Measurements from ENCODE around the gene TTF2. TPM values are rescaled to one million over a fixed set of nuclear protein-coding genes. Genes with fewer than 3 reads are reported as not detected.

TTF2 gene
- polyA plus RNA-seq, 1 donor (not counting 4 experiments of a cell fraction or from before 2014, with no cell fraction given), result 23.0 TPM

DNA sequence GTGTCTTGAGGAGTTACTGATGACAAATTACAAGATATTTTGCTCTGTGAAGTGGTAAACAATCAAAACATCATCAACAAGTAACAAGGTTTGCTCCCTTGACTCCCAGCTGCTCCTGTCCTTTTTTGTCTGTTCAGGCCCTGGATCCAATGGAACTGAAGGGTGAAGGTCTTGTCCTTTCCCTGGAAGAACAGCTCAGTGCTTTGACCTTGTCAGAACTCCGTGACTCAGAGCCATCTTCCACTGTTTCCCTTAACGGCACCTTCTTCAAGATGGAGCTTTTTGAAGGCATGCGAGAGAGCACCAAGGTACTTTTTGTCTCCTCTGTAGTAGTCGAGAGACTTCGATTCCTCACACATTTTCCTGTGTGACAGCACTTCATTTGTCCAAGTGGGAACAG is 32.5 kb downstream of the TTF2 start:
- no peak for FAIRE-seq

GRCh38 chr1:117093091-117093534 is 33.0 kb downstream of the TTF2 start:
- no peak overlapping the region for H2AFZ ChIP-seq (ENCODE audit: control insufficient read depth, low read length)
- TF ChIP-seq EZH2 (IDR thresholded peaks at IDR 0.05; ENCODE audit: low read length), result no peak
- TF ChIP-seq, protein P1, sequence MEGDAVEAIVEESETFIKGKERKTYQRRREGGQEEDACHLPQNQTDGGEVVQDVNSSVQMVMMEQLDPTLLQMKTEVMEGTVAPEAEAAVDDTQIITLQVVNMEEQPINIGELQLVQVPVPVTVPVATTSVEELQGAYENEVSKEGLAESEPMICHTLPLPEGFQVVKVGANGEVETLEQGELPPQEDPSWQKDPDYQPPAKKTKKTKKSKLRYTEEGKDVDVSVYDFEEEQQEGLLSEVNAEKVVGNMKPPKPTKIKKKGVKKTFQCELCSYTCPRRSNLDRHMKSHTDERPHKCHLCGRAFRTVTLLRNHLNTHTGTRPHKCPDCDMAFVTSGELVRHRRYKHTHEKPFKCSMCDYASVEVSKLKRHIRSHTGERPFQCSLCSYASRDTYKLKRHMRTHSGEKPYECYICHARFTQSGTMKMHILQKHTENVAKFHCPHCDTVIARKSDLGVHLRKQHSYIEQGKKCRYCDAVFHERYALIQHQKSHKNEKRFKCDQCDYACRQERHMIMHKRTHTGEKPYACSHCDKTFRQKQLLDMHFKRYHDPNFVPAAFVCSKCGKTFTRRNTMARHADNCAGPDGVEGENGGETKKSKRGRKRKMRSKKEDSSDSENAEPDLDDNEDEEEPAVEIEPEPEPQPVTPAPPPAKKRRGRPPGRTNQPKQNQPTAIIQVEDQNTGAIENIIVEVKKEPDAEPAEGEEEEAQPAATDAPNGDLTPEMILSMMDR (optimal IDR thresholded peaks at IDR 0.05 in 1 of 3, IDR thresholded peaks at IDR 0.05 in 1 of 3, conservative IDR thresholded peaks at IDR 0.05 in 1 of 3; ENCODE audit: extremely low read depth in 1 of 3, insufficient read depth in 2 of 3, low read length in 3 of 3), result no peak
- FAIRE-seq (peak; percentile 91), DNase-seq (ENCODE audit: low read depth, low spot score) (peak; percentile 56)
- peak overlapping the region; percentile 58 for H3K4me2 ChIP-seq (ENCODE audit: control insufficient read depth, extremely low read depth, insufficient read depth, low read depth, low read length)
- peaks cover 6 to 21% of the 10 kb centered on the region in 2 experiments for H3K36me3 ChIP-seq (ENCODE audit: control insufficient read depth in 2 of 2, extremely low read depth in 1 of 2, insufficient read depth in 2 of 2, low read length in 2 of 2)
- no peaks in the 10 kb centered on the region for H4K20me1 ChIP-seq (ENCODE audit: control insufficient read depth, extremely low read depth, insufficient read depth, low read length)
- peak overlapping the region in 1 of 3 experiments; percentile 13 for H3K4me3 ChIP-seq (ENCODE audit: control insufficient read depth in 2 of 3, extremely low read depth in 1 of 3, insufficient read depth in 2 of 3, low read depth in 1 of 3, low read length in 3 of 3)
- peak overlapping the region; percentile 56 for H3K9ac ChIP-seq (ENCODE audit: control insufficient read depth, extremely low read depth, insufficient read depth, low read length)
- no peaks in the 10 kb centered on the region for H3K79me2 ChIP-seq (ENCODE audit: control insufficient read depth, insufficient read depth, low read length)
- dilution Hi-C loops (cut with MboI; ENCODE audit: extremely low pct_ligation_motif_present, low sequenced_read_pairs), result no loop called here
- no peaks in the 10 kb centered on the region for H3K9me1 ChIP-seq (ENCODE audit: control insufficient read depth, extremely low read depth, insufficient read depth, low read length)
- peaks cover 23% of the 10 kb centered on the region for H3K4me1 ChIP-seq (ENCODE audit: control insufficient read depth, extremely low read depth, insufficient read depth, low read length)
- H3K27ac ChIP-seq (ENCODE audit: control insufficient read depth, insufficient read depth, low read length), result peak overlapping the region; percentile 92
- H3K27me3 ChIP-seq (ENCODE audit: control insufficient read depth, extremely low read depth, insufficient read depth, low read length), result no peaks in the 10 kb centered on the region
- no peaks in the 10 kb centered on the region for H3K9me3 ChIP-seq (ENCODE audit: control insufficient read depth, low read depth, low read length)

More for the DNA sequence above, 32.5 kb downstream of the TTF2 start:
- Histone ChIP-seq H4K20me1 (ENCODE audit: control insufficient read depth, extremely low read depth, insufficient read depth, low read length) (no peaks in the 10 kb centered on the region), H3K9me1 (ENCODE audit: control insufficient read depth, extremely low read depth, insufficient read depth, low read length) (no peaks in the 10 kb centered on the region), H3K79me2 (ENCODE audit: control insufficient read depth, insufficient read depth, low read length) (no peaks in the 10 kb centered on the region), H3K9ac (ENCODE audit: control insufficient read depth, extremely low read depth, insufficient read depth, low read length) (peak overlapping the region; percentile 39), H3K4me2 (ENCODE audit: control insufficient read depth, extremely low read depth, insufficient read depth, low read depth, low read length) (peak overlapping the region; percentile 46), H2AFZ (ENCODE audit: control insufficient read depth, low read length) (no peak overlapping the region), H3K36me3 (ENCODE audit: control insufficient read depth in 2 of 2, extremely low read depth in 1 of 2, insufficient read depth in 2 of 2, low read length in 2 of 2) (peaks cover 6 to 19% of the 10 kb centered on the region in 2 experiments), H3K9me3 (ENCODE audit: control insufficient read depth, low read depth, low read length) (no peaks in the 10 kb centered on the region), H3K27ac (ENCODE audit: control insufficient read depth, insufficient read depth, low read length) (peak overlapping the region; percentile 92), H3K27me3 (ENCODE audit: control insufficient read depth, extremely low read depth, insufficient read depth, low read length) (no peaks in the 10 kb centered on the region), H3K4me3 (ENCODE audit: control insufficient read depth in 2 of 3, extremely low read depth in 1 of 3, insufficient read depth in 2 of 3, low read depth in 1 of 3, low read length in 3 of 3) (no peak overlapping the region), H3K4me1 (ENCODE audit: control insufficient read depth, extremely low read depth, insufficient read depth, low read length) (peaks cover 23% of the 10 kb centered on the region)
- TF ChIP-seq, protein P1 (optimal IDR thresholded peaks at IDR 0.05 in 1 of 3, IDR thresholded peaks at IDR 0.05 in 1 of 3, conservative IDR thresholded peaks at IDR 0.05 in 1 of 3; ENCODE audit: extremely low read depth in 1 of 3, insufficient read depth in 2 of 3, low read length in 3 of 3), result no peak
- no peak for TF ChIP-seq EZH2 (IDR thresholded peaks at IDR 0.05; ENCODE audit: low read length)
- dilution Hi-C loops (cut with MboI; ENCODE audit: extremely low pct_ligation_motif_present, low sequenced_read_pairs), result no loop called here
- DNase-seq (ENCODE audit: low read depth, low spot score), result no peak

Data from keratinocyte (primary cell).